Stomach (tissue), 9 donors: ENCODE data around the gene SLC13A3. TPM values are rescaled to one million over a fixed set of nuclear protein-coding genes. Genes with fewer than 3 reads are reported as not detected.

ENCODE experiments used
- DNase-seq, 2 donors: peaks; one replicate each; pipeline versions ENCODE4 v3.0.0 to v3.0.0-alpha.2; 2013 to 2019
- H3K27ac ChIP-seq, 5 donors: fragments of 200-600 bp in 4 of 5; sonication (generic) in 4 of 5; one replicate each; pipeline ENCODE4 v1.5.1; 2013 to 2019; ENCODE audit warnings: mild to moderate bottlenecking in 1 of 5, moderate library complexity in 1 of 5
- H3K27me3 ChIP-seq, 3 donors: fragments of 200-600 bp; sonication (generic); one replicate each; pipeline ENCODE4 v1.5.1; 2017 to 2019; ENCODE audit warnings: mixed run types in 1 of 3
- H3K36me3 ChIP-seq, 4 donors: fragments of 200-600 bp; sonication (generic); 1 replicate in 3 of 4; 2 replicates in 1 of 4; pipeline ENCODE4 v1.5.1; 2016 to 2019
- H3K4me1 ChIP-seq, 4 donors: fragments of 200-600 bp; sonication (generic); one replicate each; pipeline ENCODE4 v1.5.1; 2016 to 2019
- H3K4me3 ChIP-seq, 4 donors: fragments of 200-600 bp; sonication (generic) in 3 of 4; one replicate each; pipeline ENCODE4 v1.5.1; 2016 to 2019; ENCODE audit warnings: mild to moderate bottlenecking in 1 of 4
- H3K9me3 ChIP-seq, 4 donors: fragments of 200-600 bp; sonication (generic); one replicate each; pipeline ENCODE4 v1.5.1; 2016 to 2019
- CTCF ChIP-seq, 7 experiments: fragments of 450-650 bp in 4 of 7; fragments of 200-600 bp in 3 of 7; sonication (generic) in 3 of 7; IDR thresholded peaks; one replicate each; pipeline ENCODE4 v1.5.1; 2016 to 2019; ENCODE audit warnings: antibody characterized with exemption in 7 of 7, control low read depth in 2 of 7, mild to moderate bottlenecking in 1 of 7
- EP300 ChIP-seq: sonication (generic); formaldehyde crosslinking; IDR thresholded peaks from one replicate; pipeline ENCODE4 v1.6.1; 2017; ENCODE audit warnings: antibody characterized with exemption
- POLR2A ChIP-seq, 4 donors: fragments of 450-650 bp; IDR thresholded peaks; one replicate each; pipeline ENCODE4 v1.6.1; 2016; ENCODE audit warnings: antibody characterized with exemption in 4 of 4, control low read depth in 2 of 4, mild to moderate bottlenecking in 1 of 4, moderate library complexity in 1 of 4
- POLR2AphosphoS5 ChIP-seq, 3 donors: sonication (generic); formaldehyde crosslinking; IDR thresholded peaks; one replicate each; pipeline ENCODE4 v1.6.1; 2016; ENCODE audit warnings: antibody characterized with exemption in 3 of 3
- WGBS, 5 donors: extraction: QIAGEN DNeasy Blood & Tissue Kit in 3 of 5; methylation state at CpG; one replicate each; pipeline versions ENCODE4 v1.1.5 to v1.1.7; 2013 to 2018; 5-methylcytosine and 5-hydroxymethylcytosine counted together
- intact Hi-C: fragments of 100-400 bp; cut with DNase I; formaldehyde crosslinking; loops from one replicate; pipeline ENCODE4 v1.15.1; 2023; ENCODE audit warnings: low total_unique reads
- polyA plus RNA-seq, 3 donors: library from polyadenylated mRNA; stranded (reverse); fragments of 200-250 nt; gene quantifications; one replicate each; pipeline ENCODE4 v1.2.3, GENCODE V29; 2013
- total RNA-seq, 5 donors: library from RNA; depleted of rRNA; stranded (reverse); fragments of >200 nt; gene quantifications; one replicate each; pipeline versions ENCODE4 v1.1.0 to v1.2.3, GENCODE V29; 2014 to 2016
- donor health status: healthy with polysubstance abuse.
- donor health status: Bipolar disorder and iron deficiency.
- donor health status: healthy.

Gene SLC13A3
- total and polyA plus RNA-seq, 8 donors: 0.61 to 6.6 (median 1.4) TPM; not detected in 2

- TF ChIP-seq CTCF (IDR thresholded peaks at IDR 0.05) (no peak), EP300 (no peak), POLR2A (IDR thresholded peaks at IDR 0.05) (no peak), POLR2AphosphoS5 (IDR thresholded peaks at IDR 0.05) (no peak)
- no peak for DNase-seq
- Histone ChIP-seq H3K9me3 (no peaks in the 10 kb centered on the region), H3K27ac (no peak overlapping the region), H3K4me3 (no peak overlapping the region), H3K4me1 (no peaks in the 10 kb centered on the region), H3K36me3 (no peaks in the 10 kb centered on the region), H3K27me3 (no peaks in the 10 kb centered on the region)
- WGBS, 5 donors: 88 to 94% (median 90%) methylated on average over 5 of the region's 5 CpGs
- intact Hi-C loops: no loop called here
Observed at GRCh38 chr20:46582648-46583047, 68.6 kb downstream of the SLC13A3 start.

- Histone ChIP-seq H3K4me3 (no peak overlapping the region), H3K9me3 (no peaks in the 10 kb centered on the region), H3K27me3 (no peaks in the 10 kb centered on the region), H3K36me3 (no peaks in the 10 kb centered on the region), H3K4me1 (no peaks in the 10 kb centered on the region), H3K27ac (no peak overlapping the region)
- TF ChIP-seq POLR2AphosphoS5 (IDR thresholded peaks at IDR 0.05) (no peak), POLR2A (IDR thresholded peaks at IDR 0.05) (no peak), CTCF (IDR thresholded peaks at IDR 0.05) (no peak), EP300 (no peak)
- WGBS, 5 donors: 84 to 97% (median 87%) methylated on average over 3 of the region's 3 CpGs
- intact Hi-C loops: no loop called here
- no peak for DNase-seq
Observed at GRCh38 chr20:46581391-46581790, 69.9 kb downstream of the SLC13A3 start.

- intact Hi-C loops: no loop called here
- H3K4me1 ChIP-seq: no peaks in the 10 kb centered on the region
- no peak overlapping the region for H3K27ac ChIP-seq
- no peaks in the 10 kb centered on the region for H3K27me3 ChIP-seq
- 79 to 100% (median 95%) methylated on average over 1 to 2 of the region's 2 CpGs for WGBS, 5 donors
- no peak overlapping the region for H3K4me3 ChIP-seq
- no peak for DNase-seq
- no peaks in the 10 kb centered on the region for H3K9me3 ChIP-seq
- H3K36me3 ChIP-seq: no peaks in the 10 kb centered on the region
- no peak for TF ChIP-seq EP300
- TF ChIP-seq POLR2AphosphoS5 (IDR thresholded peaks at IDR 0.05): no peak
- no peak for TF ChIP-seq POLR2A (IDR thresholded peaks at IDR 0.05)
- no peak for TF ChIP-seq CTCF (IDR thresholded peaks at IDR 0.05)
Observed at GRCh38 chr20:46580613-46581205, 70.5 kb downstream of the SLC13A3 start.

- Histone ChIP-seq H3K27me3 (no peaks in the 10 kb centered on the region), H3K27ac (no peak overlapping the region), H3K4me1 (no peaks in the 10 kb centered on the region), H3K9me3 (no peaks in the 10 kb centered on the region), H3K36me3 (no peaks in the 10 kb centered on the region), H3K4me3 (no peak overlapping the region)
- DNase-seq: no peak
- no peak for TF ChIP-seq POLR2AphosphoS5 (IDR thresholded peaks at IDR 0.05)
- TF ChIP-seq CTCF (IDR thresholded peaks at IDR 0.05): no peak
- TF ChIP-seq POLR2A (IDR thresholded peaks at IDR 0.05): no peak
- no peak for TF ChIP-seq EP300
- 87 to 93% (median 88%) methylated on average over 7 of the region's 7 CpGs for WGBS, 5 donors
- intact Hi-C loops: no loop called here
Observed at GRCh38 chr20:46578745-46579144, 72.5 kb downstream of the SLC13A3 start.
